HCT116 (cell line): ENCODE measurements around the gene TEAD1.

ENCODE experiments used
- ATF3 ChIP-seq: IDR thresholded peaks from 2 replicates; pipeline ENCODE4 v1.6.1; 2012
- CEBPB ChIP-seq: IDR thresholded peaks from 2 replicates; pipeline ENCODE4 v1.6.1; 2012; ENCODE audit warnings: low read depth
- EZH2 ChIP-seq: fragments of 200-600 bp; sonication (generic); IDR thresholded peaks from 2 replicates; pipeline ENCODE4 v1.6.1; 2017; ENCODE audit warnings: antibody characterized with exemption, mixed run types
- EZH2phosphoT487 ChIP-seq: fragments of 200-600 bp; IDR thresholded peaks from 2 replicates; pipeline ENCODE4 v1.6.1; 2018; ENCODE audit warnings: antibody characterized with exemption, borderline replicate concordance
- JUND ChIP-seq: IDR thresholded peaks from 2 replicates; pipeline ENCODE4 v1.6.1; 2012
- POLR2A ChIP-seq: IDR thresholded peaks from 2 replicates; pipeline ENCODE4 v1.7.0; 2011; ENCODE audit warnings: borderline replicate concordance; ENCODE audit not compliant: insufficient read depth, insufficient read length; ENCODE audit errors: extremely low read depth
- POLR2AphosphoS5 ChIP-seq: IDR thresholded peaks from 2 replicates; pipeline ENCODE4 v1.6.1; 2011; ENCODE audit warnings: mild to moderate bottlenecking, low read depth, low read length, moderate library complexity
- RAD21 ChIP-seq: IDR thresholded peaks from 2 replicates; pipeline ENCODE4 v1.6.1; 2012; ENCODE audit warnings: low read depth, mild to moderate bottlenecking
- REST ChIP-seq: IDR thresholded peaks from 2 replicates; pipeline ENCODE4 v1.6.1; 2012; ENCODE audit warnings: low read depth
- TCF7L2 ChIP-seq: IDR thresholded peaks from 2 replicates; pipeline ENCODE4 v1.7.0; 2011; ENCODE audit warnings: borderline replicate concordance, inconsistent platforms; ENCODE audit not compliant: insufficient read depth, insufficient read length; ENCODE audit errors: extremely low read depth
- ZNF274 ChIP-seq: fragments of 200-500 bp; sonication (Bioruptor generic); IDR thresholded peaks from 2 replicates; pipeline ENCODE4 v1.6.1; 2014; ENCODE audit warnings: mild to moderate bottlenecking, low read depth, low read length, inconsistent platforms
- TF ChIP-seq, protein P1 (sequence below): IDR thresholded peaks from 2 replicates; pipeline ENCODE4 v1.6.1; 2011; ENCODE audit warnings: mild to moderate bottlenecking, low read length, moderate library complexity; ENCODE audit not compliant: insufficient replicate concordance; ENCODE audit errors: extremely low read depth
- TF ChIP-seq, protein P2 (sequence below), 3 experiments: fragments of 200-600 bp in 1 of 3; sonication (generic) in 1 of 3; IDR thresholded peaks in 2 of 3; conservative IDR thresholded peaks in 1 of 3; 2 replicates each; pipeline ENCODE4 v1.5.1; 2012 to 2017; ENCODE audit warnings: low read depth in 2 of 3, low read length in 2 of 3, antibody characterized with exemption in 1 of 3, borderline replicate concordance in 1 of 3, control low read depth in 1 of 3, mild to moderate bottlenecking in 1 of 3, mixed read lengths in 1 of 3, mixed run types in 1 of 3, moderate library complexity in 1 of 3; ENCODE audit not compliant: insufficient read depth in 1 of 3
- TF ChIP-seq, protein P3 (sequence below): IDR thresholded peaks from 2 replicates; pipeline ENCODE4 v1.6.1; 2012

DNA sequence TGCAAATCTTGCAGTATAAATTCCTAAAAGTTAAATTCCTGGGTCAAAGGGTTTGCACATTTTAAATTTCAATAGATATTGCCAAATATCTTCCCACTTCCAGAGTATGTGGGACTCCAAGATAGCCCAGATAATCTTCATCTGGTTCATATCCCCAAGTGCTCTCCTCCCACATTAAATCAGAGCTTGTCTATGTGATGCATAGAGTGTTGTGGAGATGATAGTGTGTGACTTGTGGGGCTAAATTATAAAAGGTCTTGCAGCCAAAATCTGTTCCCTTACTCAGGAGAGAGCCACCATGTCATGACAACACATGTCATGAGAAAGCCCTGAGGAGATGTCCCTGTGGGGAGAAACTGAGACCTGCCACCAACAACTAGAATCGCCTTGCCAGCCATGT, 39.9 kb upstream of the TEAD1 start:
- TF ChIP-seq EZH2phosphoT487 (no peak), POLR2A (no peak), EZH2 (no peak), ATF3 (no peak), REST (no peak), ZNF274 (no peak), POLR2AphosphoS5 (no peak), RAD21 (no peak), CEBPB (no peak), JUND (no peak), TCF7L2 (no peak)
- TF ChIP-seq, protein P1, sequence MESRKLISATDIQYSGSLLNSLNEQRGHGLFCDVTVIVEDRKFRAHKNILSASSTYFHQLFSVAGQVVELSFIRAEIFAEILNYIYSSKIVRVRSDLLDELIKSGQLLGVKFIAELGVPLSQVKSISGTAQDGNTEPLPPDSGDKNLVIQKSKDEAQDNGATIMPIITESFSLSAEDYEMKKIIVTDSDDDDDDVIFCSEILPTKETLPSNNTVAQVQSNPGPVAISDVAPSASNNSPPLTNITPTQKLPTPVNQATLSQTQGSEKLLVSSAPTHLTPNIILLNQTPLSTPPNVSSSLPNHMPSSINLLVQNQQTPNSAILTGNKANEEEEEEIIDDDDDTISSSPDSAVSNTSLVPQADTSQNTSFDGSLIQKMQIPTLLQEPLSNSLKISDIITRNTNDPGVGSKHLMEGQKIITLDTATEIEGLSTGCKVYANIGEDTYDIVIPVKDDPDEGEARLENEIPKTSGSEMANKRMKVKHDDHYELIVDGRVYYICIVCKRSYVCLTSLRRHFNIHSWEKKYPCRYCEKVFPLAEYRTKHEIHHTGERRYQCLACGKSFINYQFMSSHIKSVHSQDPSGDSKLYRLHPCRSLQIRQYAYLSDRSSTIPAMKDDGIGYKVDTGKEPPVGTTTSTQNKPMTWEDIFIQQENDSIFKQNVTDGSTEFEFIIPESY, result no peak
- TF ChIP-seq, protein P2, sequence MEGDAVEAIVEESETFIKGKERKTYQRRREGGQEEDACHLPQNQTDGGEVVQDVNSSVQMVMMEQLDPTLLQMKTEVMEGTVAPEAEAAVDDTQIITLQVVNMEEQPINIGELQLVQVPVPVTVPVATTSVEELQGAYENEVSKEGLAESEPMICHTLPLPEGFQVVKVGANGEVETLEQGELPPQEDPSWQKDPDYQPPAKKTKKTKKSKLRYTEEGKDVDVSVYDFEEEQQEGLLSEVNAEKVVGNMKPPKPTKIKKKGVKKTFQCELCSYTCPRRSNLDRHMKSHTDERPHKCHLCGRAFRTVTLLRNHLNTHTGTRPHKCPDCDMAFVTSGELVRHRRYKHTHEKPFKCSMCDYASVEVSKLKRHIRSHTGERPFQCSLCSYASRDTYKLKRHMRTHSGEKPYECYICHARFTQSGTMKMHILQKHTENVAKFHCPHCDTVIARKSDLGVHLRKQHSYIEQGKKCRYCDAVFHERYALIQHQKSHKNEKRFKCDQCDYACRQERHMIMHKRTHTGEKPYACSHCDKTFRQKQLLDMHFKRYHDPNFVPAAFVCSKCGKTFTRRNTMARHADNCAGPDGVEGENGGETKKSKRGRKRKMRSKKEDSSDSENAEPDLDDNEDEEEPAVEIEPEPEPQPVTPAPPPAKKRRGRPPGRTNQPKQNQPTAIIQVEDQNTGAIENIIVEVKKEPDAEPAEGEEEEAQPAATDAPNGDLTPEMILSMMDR (IDR thresholded peaks at IDR 0.05 in 2 of 3, conservative IDR thresholded peaks at IDR 0.05 in 1 of 3; ENCODE audit: borderline replicate concordance in 1 of 3, insufficient read depth in 1 of 3, low read depth in 2 of 3, low read length in 2 of 3), result no peak
- TF ChIP-seq, protein P3, sequence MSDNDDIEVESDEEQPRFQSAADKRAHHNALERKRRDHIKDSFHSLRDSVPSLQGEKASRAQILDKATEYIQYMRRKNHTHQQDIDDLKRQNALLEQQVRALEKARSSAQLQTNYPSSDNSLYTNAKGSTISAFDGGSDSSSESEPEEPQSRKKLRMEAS, result no peak
